ENCODE data around the gene SKIC3. TPM values are rescaled to one million over a fixed set of nuclear protein-coding genes. Genes with fewer than 3 reads are reported as not detected.

Gene SKIC3
- polyA plus RNA-seq, 2 of the 4 experiments (the other 2 are of a cell fraction), result 34.0 to 91.3 TPM

GRCh38 chr5:95508550-95508949 is 46.2 kb downstream of the SKIC3 start:
- Histone ChIP-seq H3K27ac (no peak overlapping the region), H3K9me3 (no peaks in the 10 kb centered on the region), H3K4me2 (no peak overlapping the region), H3K4me1 (no peaks in the 10 kb centered on the region), H3K4me3 (no peak overlapping the region)
- no peak for ATAC-seq
- ChIA-PET CTCF (no interaction called here), POLR2A (no interaction called here)
- no peak for TF ChIP-seq ELK1 (IDR thresholded peaks at IDR 0.05; ENCODE audit: low read depth, low read length)
- TF ChIP-seq KDM1A (IDR thresholded peaks at IDR 0.05; ENCODE audit: low read depth), result no peak
- 92% methylated on average over 1 of the region's 1 CpG for WGBS (ENCODE audit: missing lambda C conversion rate)
- no peak for DNase-seq (ENCODE audit: low read depth in 1 of 2, low spot score in 1 of 2)
- FAIRE-seq, result no peak

Small RNA genes lying within 50 kb of the gene (small RNA-seq; reads per million reads assigned to genes)
- gene RNU6-308P, result 0 reads per million in 6 experiments

Other genes starting within 250 kb of the SKIC3 start
- 0.05 TPM in 1 of 2 replicates, not detected in the other for gene FAM81B, start 163.6 kb downstream of the SKIC3 start, polyA plus RNA-seq (2011; rRNA removed)
- not detected in 3 replicates for gene FAM81B, start 163.6 kb downstream of the SKIC3 start, polyA plus RNA-seq (2017; fragmentation: RNase III; extraction: RNeasy Plus Mini Kit Qiagen cat#74134 plus additional on column Dnase treatment)
- gene ARSK, start 124 bp upstream of the SKIC3 start, polyA plus RNA-seq (2011; rRNA removed), result 12.5 and 14.0 TPM in 2 replicates
- gene ARSK, start 124 bp upstream of the SKIC3 start, polyA plus RNA-seq (2017; fragmentation: RNase III; extraction: RNeasy Plus Mini Kit Qiagen cat#74134 plus additional on column Dnase treatment), result 5.6 to 7.0 TPM (median 6.7 TPM) in 3 replicates
- gene GPR150, start 65.1 kb upstream of the SKIC3 start, polyA plus RNA-seq (2011; rRNA removed), result 0.13 and 0.15 TPM in 2 replicates
- 0.05 to 0.13 TPM in 2 of 3 replicates, not detected in the other for gene GPR150, start 65.1 kb upstream of the SKIC3 start, polyA plus RNA-seq (2017; fragmentation: RNase III; extraction: RNeasy Plus Mini Kit Qiagen cat#74134 plus additional on column Dnase treatment)
- gene RFESD, start 91.8 kb upstream of the SKIC3 start, polyA plus RNA-seq (2011; rRNA removed), result 4.8 and 5.4 TPM in 2 replicates
- gene RFESD, start 91.8 kb upstream of the SKIC3 start, polyA plus RNA-seq (2017; fragmentation: RNase III; extraction: RNeasy Plus Mini Kit Qiagen cat#74134 plus additional on column Dnase treatment), result 1.6 to 2.1 TPM (median 2.0 TPM) in 3 replicates
- gene SPATA9, start 128.0 kb upstream of the SKIC3 start, polyA plus RNA-seq (2011; rRNA removed), result 0.15 and 0.16 TPM in 2 replicates
- gene SPATA9, start 128.0 kb upstream of the SKIC3 start, polyA plus RNA-seq (2017; fragmentation: RNase III; extraction: RNeasy Plus Mini Kit Qiagen cat#74134 plus additional on column Dnase treatment), result not detected in 3 replicates
- gene RHOBTB3, start 176.4 kb upstream of the SKIC3 start, polyA plus RNA-seq (2011; rRNA removed), result 28.6 and 37.5 TPM in 2 replicates
- 7.3 to 11.1 TPM (median 9.1 TPM) in 3 replicates for gene RHOBTB3, start 176.4 kb upstream of the SKIC3 start, polyA plus RNA-seq (2017; fragmentation: RNase III; extraction: RNeasy Plus Mini Kit Qiagen cat#74134 plus additional on column Dnase treatment)

Measured in A549 (cell line).